ENCODE data around the gene FRS2. TPM values are rescaled to one million over a fixed set of nuclear protein-coding genes. Genes with fewer than 3 reads are reported as not detected.

The FRS2 gene
- polyA plus RNA-seq, 6 donors from 2014 or later: 18.0 to 31.4 (median 28.3) TPM

DNA sequence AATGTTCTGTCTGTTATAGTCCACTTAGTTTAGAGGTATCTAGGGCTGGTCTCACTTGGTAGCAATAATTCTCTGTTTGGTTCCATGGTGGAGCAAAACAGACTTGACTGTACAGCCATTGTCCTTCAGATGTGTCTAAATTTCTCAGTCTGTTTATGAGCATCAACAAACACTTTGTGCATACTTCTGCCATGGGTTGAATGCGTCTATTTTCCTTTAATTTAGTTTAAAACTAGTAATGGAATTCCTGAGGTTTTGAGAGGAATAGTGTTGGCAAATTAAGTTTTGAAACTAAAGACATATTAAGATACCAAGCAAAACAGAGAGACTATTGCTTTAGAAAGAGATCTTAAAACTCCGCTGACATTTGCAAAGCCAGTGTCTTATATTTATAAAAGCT is 22.6 kb downstream of the FRS2 start:
- Mint-ChIP-seq H3K9me3 (peaks cover 0 to 6% (median 1%) of the 10 kb centered on the region in 7 donors), H3K36me3 (peaks cover 4 to 9% of the 10 kb centered on the region in 2 donors), H3K27ac (no peak overlapping the region), H3K4me3 (no peak overlapping the region), H3K4me1 (peaks cover 17 to 39% (median 32%) of the 10 kb centered on the region in 3 donors), H3K27me3 (no peaks in the 10 kb centered on the region)
- no peak for ATAC-seq (ENCODE audit: low read depth in 2 of 2)
- DNase-seq: no peak

DNA sequence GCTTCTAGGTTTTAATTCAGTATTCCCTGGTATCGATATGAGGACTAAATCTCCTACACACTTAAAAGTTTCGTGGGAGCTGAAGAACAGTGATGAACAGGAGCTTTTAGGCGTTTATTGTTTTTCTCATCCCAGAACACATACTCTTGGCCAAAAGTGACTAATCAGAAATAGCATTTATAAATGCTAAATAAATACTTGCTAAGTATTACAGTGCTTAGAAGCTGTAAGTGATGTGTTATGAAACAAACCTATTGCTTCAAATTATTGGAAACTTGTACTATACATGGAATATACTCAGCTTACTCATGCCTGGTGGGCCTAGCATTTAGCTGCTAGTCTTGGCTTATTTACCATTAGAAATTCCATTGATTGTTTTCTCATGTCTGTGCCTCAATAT is 24.9 kb downstream of the FRS2 start:
- no peaks in the 10 kb centered on the region for H3K27me3 Mint-ChIP-seq

DNA sequence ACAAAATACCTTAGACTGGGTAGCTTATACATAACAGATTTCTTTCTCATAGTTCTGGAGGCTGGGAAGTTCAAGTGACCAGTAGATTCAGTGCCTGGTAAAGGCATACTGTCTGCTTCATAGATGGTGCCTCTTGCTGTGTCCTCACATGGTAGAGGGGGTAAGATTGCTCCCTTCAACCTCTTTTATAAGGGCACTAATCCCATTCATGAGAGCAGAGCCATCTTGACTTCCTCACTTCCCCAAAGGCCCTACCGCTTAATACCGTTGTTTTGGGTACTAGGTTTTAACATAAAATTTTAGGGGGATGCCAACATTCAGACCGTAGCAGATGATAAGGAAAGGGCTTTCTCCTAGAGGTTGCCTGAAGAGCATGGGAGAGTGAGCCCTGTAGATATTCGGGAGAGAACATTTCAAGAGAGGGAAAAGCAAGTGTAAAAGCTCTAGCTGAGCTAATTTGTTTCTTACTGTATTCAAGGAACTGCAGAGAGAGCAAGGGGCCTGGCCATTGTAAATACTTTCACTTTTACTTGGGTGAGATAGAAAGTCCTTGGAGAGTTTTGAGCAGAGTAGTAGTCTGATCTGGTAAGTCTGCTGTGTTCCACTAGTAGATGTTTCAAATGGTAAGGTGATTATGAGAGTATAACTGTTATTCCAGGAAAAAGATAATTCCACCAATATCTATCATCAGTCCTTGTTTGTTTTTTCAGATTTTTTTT is 27.3 kb downstream of the FRS2 start:
- H3K4me1 Mint-ChIP-seq: peaks cover 44 to 58% (median 56%) of the 10 kb centered on the region in 3 donors
- H3K9me3 Mint-ChIP-seq: peaks cover 0 to 5% (median 0%) of the 10 kb centered on the region in 7 donors
- H3K4me3 Mint-ChIP-seq: peak overlapping the region in 6 of 8 donors; percentile 29 to 69 (median 44)
- H3K36me3 Mint-ChIP-seq: no peaks in the 10 kb centered on the region
- peak; percentile 89 to 95 for ATAC-seq (ENCODE audit: low read depth in 2 of 2)
- DNase-seq: peak; percentile 17
- peak overlapping the region in 4 of 6 donors; percentile 79 to 90 (median 83) for H3K27ac Mint-ChIP-seq
- H3K27me3 Mint-ChIP-seq: no peaks in the 10 kb centered on the region

More for the DNA sequence above, 24.9 kb downstream of the FRS2 start:
- DNase-seq: no peak
- Mint-ChIP-seq H3K36me3 (no peaks in the 10 kb centered on the region), H3K4me3 (no peak overlapping the region), H3K4me1 (peaks cover 37 to 50% (median 42%) of the 10 kb centered on the region in 3 donors), H3K9me3 (peaks cover 0 to 5% (median 0%) of the 10 kb centered on the region in 7 donors), H3K27ac (peak overlapping the region in 2 of 6 donors; percentile 32 to 64)
- no peak for ATAC-seq (ENCODE audit: low read depth in 2 of 2)

- peak overlapping the region in 3 of 6 donors; percentile 4 to 45 (median 4) for H3K27ac Mint-ChIP-seq
- no peak for ATAC-seq (ENCODE audit: low read depth in 2 of 2)
- H3K4me1 Mint-ChIP-seq: peaks cover 61 to 85% (median 81%) of the 10 kb centered on the region in 3 donors
- no peak for DNase-seq
- peaks cover 0 to 5% (median 0%) of the 10 kb centered on the region in 7 donors for H3K9me3 Mint-ChIP-seq
- H3K27me3 Mint-ChIP-seq: no peaks in the 10 kb centered on the region
- no peaks in the 10 kb centered on the region for H3K36me3 Mint-ChIP-seq
- H3K4me3 Mint-ChIP-seq: peak overlapping the region in 1 of 8 donors; percentile 40
Measured at GRCh38 chr12:69500631-69501030, 30.4 kb downstream of the FRS2 start.

DNA sequence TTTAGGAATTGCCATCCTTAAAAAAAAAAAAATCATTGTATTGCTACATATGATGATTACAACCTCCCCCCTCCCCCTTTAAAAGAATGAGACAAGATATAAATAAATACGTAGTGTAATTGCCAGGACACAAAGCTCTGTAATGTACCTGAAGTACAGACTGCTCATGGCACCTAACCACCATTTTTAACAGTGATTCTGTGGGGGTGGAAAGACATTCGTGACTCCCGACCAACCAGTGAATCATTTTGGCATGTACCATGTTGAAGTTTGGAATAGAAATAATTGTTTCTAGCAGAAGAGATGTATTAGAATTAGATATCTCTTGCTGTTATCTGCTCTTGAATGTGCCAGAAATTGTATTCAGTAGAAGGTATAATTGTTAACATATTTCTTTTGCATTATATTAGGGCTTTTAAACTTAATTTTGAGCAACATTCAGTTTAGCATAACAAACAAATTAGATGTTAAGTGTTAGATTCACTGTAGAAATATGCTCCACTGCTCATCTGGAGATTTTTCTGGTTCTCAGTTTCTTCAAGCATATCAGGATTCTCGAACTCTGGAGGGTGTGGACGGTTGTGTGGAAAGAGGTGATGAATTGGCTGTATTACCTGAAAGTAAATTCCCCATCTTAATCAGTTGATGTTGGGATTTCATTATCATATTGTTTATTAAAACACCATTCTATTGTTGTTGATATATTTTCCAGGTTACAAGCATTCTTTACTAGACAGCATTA is 31.1 kb downstream of the FRS2 start:
- no peak for ATAC-seq (ENCODE audit: low read depth in 2 of 2)
- peaks cover 0 to 5% (median 0%) of the 10 kb centered on the region in 7 donors for H3K9me3 Mint-ChIP-seq
- no peak for DNase-seq
- peak overlapping the region in 4 of 8 donors; percentile 11 to 81 (median 46) for H3K4me3 Mint-ChIP-seq
- H3K36me3 Mint-ChIP-seq: no peaks in the 10 kb centered on the region
- peaks cover 62 to 89% (median 79%) of the 10 kb centered on the region in 3 donors for H3K4me1 Mint-ChIP-seq
- peak overlapping the region in 2 of 6 donors; percentile 24 to 27 for H3K27ac Mint-ChIP-seq
- H3K27me3 Mint-ChIP-seq: no peaks in the 10 kb centered on the region

DNA sequence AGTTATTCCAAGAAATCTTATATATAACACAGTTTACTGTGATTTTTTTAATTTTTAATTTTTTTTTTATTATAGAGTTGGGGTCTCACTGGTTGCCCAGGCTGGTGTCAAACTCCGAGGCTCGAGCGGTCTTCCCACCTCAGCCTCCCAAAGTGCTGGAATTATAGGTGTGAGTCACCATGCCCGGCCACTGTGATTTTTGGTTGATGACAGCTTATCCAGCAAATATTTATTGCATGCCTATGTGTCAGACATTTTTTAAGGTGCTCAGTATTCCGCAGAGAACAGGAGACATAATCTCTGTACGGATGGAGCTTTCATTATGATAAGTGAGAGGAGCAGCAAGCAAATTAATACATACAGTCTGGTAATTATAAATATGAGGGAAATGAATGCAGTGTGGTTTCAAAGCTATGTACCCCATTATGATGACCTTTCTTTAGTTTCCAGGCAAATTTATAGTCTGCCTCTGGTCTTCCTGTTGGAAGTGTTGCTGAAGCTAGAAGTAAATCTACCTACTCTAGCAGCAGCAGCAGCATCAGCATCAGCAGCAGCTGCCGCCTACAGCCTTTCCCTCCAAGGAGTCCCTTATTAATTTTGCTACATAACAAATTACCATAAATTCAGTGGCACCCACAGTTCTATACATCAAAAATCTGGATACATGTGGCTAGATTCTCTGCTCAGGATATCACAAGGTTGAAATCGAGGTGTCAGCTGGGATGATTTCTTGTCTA is 32.3 kb downstream of the FRS2 start:
- H3K27me3 Mint-ChIP-seq: no peaks in the 10 kb centered on the region
- peak overlapping the region in 1 of 8 donors; percentile 48 for H3K4me3 Mint-ChIP-seq
- DNase-seq: no peak
- H3K36me3 Mint-ChIP-seq: no peaks in the 10 kb centered on the region
- ATAC-seq (ENCODE audit: low read depth in 2 of 2): no peak
- H3K9me3 Mint-ChIP-seq: peaks cover 0 to under 1% (median 0%) of the 10 kb centered on the region in 7 donors
- H3K27ac Mint-ChIP-seq: no peak overlapping the region
- H3K4me1 Mint-ChIP-seq: peaks cover 56 to 84% (median 73%) of the 10 kb centered on the region in 3 donors

GRCh38 chr12:69508091-69508490 is 37.9 kb downstream of the FRS2 start:
- Mint-ChIP-seq H3K4me3 (no peak overlapping the region), H3K36me3 (no peaks in the 10 kb centered on the region), H3K9me3 (no peaks in the 10 kb centered on the region), H3K27me3 (no peaks in the 10 kb centered on the region), H3K4me1 (peaks cover 50 to 61% (median 51%) of the 10 kb centered on the region in 3 donors), H3K27ac (peak overlapping the region in 2 of 6 donors; percentile 6 to 28)
- DNase-seq (no peak), ATAC-seq (ENCODE audit: low read depth in 2 of 2) (no peak)

DNA sequence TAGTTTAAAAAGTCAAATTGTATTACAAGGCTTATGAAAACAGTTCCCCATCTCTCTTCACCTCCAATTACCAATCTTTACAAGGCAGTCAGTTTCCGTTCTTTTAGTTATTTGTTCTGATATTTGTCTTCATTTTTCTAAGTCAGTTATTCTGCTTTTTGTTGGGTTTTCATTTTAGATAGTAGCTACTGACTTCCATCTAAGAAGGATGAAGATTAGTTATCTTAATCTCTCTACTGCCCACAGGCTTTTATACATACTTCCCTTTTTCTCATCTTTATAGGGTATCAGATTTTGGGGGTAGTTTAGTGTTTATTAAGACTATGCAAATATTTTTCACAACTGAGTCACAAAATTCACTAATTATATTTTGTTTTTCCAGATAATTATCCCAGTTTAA is 38.4 kb downstream of the FRS2 start:
- ATAC-seq (ENCODE audit: low read depth in 2 of 2) (no peak), DNase-seq (no peak)
- H3K27me3 Mint-ChIP-seq: no peaks in the 10 kb centered on the region
- H3K9me3 Mint-ChIP-seq: no peaks in the 10 kb centered on the region
- peak overlapping the region in 3 of 6 donors; percentile 6 to 80 (median 20) for H3K27ac Mint-ChIP-seq
- no peak overlapping the region for H3K4me3 Mint-ChIP-seq
- H3K36me3 Mint-ChIP-seq: no peaks in the 10 kb centered on the region
- H3K4me1 Mint-ChIP-seq: peaks cover 44 to 57% (median 47%) of the 10 kb centered on the region in 3 donors

DNA sequence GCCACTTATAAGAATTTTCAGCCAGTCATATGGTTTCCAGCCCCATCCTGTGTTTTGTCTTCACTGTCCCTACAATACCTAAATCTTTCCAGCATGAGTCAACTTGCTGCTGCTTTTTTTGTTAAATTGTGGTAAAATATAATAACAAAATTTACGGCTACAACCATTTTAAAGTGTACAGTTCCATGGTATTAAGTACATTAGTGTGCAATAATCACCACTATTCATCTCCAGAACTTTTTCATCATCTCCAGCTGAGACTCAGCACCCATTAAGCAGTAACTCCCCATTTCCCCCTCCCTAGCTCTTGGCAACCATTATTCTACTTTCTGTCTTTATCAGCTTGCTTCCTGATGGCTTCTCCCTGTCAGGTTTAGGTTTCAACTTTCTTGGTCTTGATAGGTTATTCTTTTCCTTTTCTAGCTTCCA is 39.1 kb downstream of the FRS2 start:
- Mint-ChIP-seq H3K36me3 (no peaks in the 10 kb centered on the region), H3K4me1 (peaks cover 40 to 53% (median 46%) of the 10 kb centered on the region in 3 donors), H3K4me3 (no peak overlapping the region), H3K27ac (peak overlapping the region in 1 of 6 donors; percentile 83), H3K27me3 (no peaks in the 10 kb centered on the region), H3K9me3 (no peaks in the 10 kb centered on the region)
- ATAC-seq (ENCODE audit: low read depth in 2 of 2): no peak
- no peak for DNase-seq

DNA sequence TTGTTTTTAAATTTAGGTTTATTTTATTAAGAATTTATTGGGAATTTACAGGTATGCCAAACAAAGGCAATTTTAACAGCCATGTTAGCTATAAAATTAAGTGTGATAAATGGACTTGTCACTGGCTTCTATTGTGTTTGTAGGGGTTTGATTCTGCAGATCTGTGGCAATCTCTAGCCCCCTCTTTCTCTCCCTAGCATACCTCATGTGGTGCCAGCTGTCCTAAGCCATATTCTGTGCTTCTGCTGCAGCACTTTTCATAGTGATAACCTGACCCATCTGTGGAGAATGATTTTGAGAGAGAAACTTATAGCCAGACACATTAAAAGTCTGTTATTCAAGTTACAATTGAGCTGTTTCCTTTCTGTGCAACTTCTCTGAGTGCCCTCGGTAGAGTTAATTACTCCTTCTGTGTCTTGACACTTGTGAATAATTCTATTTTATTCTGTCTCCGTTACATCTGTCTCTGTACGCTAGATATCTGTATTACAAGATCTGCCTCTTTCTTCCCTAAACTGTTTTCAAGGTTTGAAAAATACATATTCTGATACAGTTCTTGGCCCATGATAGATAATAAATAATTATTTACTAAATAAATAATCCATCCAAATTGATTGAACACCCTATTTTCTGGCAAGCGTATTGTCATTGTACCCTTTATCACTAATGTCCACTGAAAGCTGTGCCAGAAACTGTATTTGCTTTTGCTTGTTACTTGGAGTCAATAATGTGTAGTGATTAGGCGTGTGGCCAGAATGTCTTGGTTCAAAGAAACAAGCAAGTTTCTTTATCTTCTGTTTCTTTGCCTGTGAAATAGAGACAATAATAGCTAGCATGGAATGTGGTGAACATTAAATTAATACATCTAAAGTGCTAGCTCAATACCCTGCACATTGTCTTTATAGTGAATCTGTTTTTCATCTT is 40.0 kb downstream of the FRS2 start:
- Mint-ChIP-seq H3K36me3 (no peaks in the 10 kb centered on the region), H3K4me1 (peaks cover 34 to 55% (median 46%) of the 10 kb centered on the region in 3 donors), H3K27me3 (no peaks in the 10 kb centered on the region), H3K9me3 (no peaks in the 10 kb centered on the region), H3K27ac (peak overlapping the region in 1 of 6 donors; percentile 74), H3K4me3 (no peak overlapping the region)
- DNase-seq (no peak), ATAC-seq (ENCODE audit: low read depth in 2 of 2) (no peak)

- Mint-ChIP-seq H3K27ac (no peak overlapping the region), H3K4me3 (no peak overlapping the region), H3K27me3 (no peaks in the 10 kb centered on the region), H3K9me3 (no peaks in the 10 kb centered on the region), H3K36me3 (no peaks in the 10 kb centered on the region), H3K4me1 (peaks cover 38 to 51% (median 43%) of the 10 kb centered on the region in 3 donors)
- no peak for DNase-seq
- ATAC-seq (ENCODE audit: low read depth in 2 of 2): no peak
Measured at GRCh38 chr12:69511016-69511415, 40.8 kb downstream of the FRS2 start.

- Mint-ChIP-seq H3K27me3 (no peaks in the 10 kb centered on the region), H3K4me3 (no peak overlapping the region), H3K27ac (peak overlapping the region in 4 of 6 donors; percentile 28 to 63 (median 51)), H3K4me1 (peaks cover 34 to 46% (median 38%) of the 10 kb centered on the region in 3 donors), H3K9me3 (no peaks in the 10 kb centered on the region), H3K36me3 (no peaks in the 10 kb centered on the region)
- ATAC-seq (ENCODE audit: low read depth in 2 of 2) (no peak), DNase-seq (no peak)
Measured at GRCh38 chr12:69511469-69512267, 41.5 kb downstream of the FRS2 start.
